IMR-90 (cell line): ENCODE results near the gene PCDHGA7. TPM values are rescaled to one million over a fixed set of nuclear protein-coding genes. Genes with fewer than 3 reads are reported as not detected.

Source experiments
- ATAC-seq: fragments of 200-7000 bp; cut with Tn5 transposase; 2 replicates; pipeline ENCODE4 v1.9.1; 2020; ENCODE audit warnings: low read depth, mild to moderate bottlenecking, moderate library complexity
- BruUV-seq: library from RNA; stranded (reverse); fragments of 400-500 nt; replicated peaks from 2 replicates; lab custom pipeline; 2021; lab: Mats Ljungman, UMichigan
- CTCF ChIA-PET: fragments of 300-600 bp; formaldehyde crosslinking; extraction: SDS; loops from one replicate; lab custom pipeline; 2021; ENCODE audit warnings: antibody characterized with exemption; lab: Yijun Ruan, JAX
- POLR2A ChIA-PET: fragments of 300-600 bp; sonication (Branson Sonifier 250); formaldehyde crosslinking; loops from one replicate; lab custom pipeline; 2022; ENCODE audit warnings: antibody characterized with exemption; ENCODE audit not compliant: unreplicated experiment; lab: Charles Lee
- DNase-seq: peaks from one replicate; pipeline ENCODE4 v3.0.0; 2013
- H2AFZ ChIP-seq: replicated peaks from 2 replicates; pipeline ENCODE3; 2013; ENCODE audit warnings: low read length, mild to moderate bottlenecking; ENCODE audit not compliant: poor library complexity
- H2AK5ac ChIP-seq: 2 replicates; pipeline ENCODE4 v1.6.1; 2013; ENCODE audit warnings: low read depth, low read length, inconsistent platforms
- H2AK9ac ChIP-seq: replicated peaks from 2 replicates; pipeline ENCODE3; 2013; ENCODE audit warnings: mild to moderate bottlenecking, low read depth, low read length, moderate library complexity; ENCODE audit not compliant: poor library complexity
- H2BK120ac ChIP-seq: 2 replicates; pipeline ENCODE4 v1.6.1; 2013; ENCODE audit warnings: low read depth, low read length, inconsistent platforms
- H2BK15ac ChIP-seq: 3 replicates; pipeline ENCODE4 v1.6.1; 2013; ENCODE audit warnings: low read depth, low read length, inconsistent platforms
- H2BK20ac ChIP-seq: 2 replicates; pipeline ENCODE4 v1.6.1; 2013; ENCODE audit warnings: low read depth, mild to moderate bottlenecking, inconsistent platforms, low read length, moderate library complexity
- H2BK5ac ChIP-seq: 2 replicates; pipeline ENCODE4 v1.6.1; 2013; ENCODE audit warnings: mild to moderate bottlenecking, low read depth, low read length, inconsistent platforms; ENCODE audit not compliant: poor library complexity, severe bottlenecking
- H3K14ac ChIP-seq: replicated peaks from 2 replicates; pipeline ENCODE4 v1.6.1; 2013; ENCODE audit warnings: low read depth, low read length, inconsistent platforms
- H3K18ac ChIP-seq: 2 replicates; pipeline ENCODE4 v1.6.1; 2013; ENCODE audit warnings: low read depth, low read length, control low read depth
- H3K23ac ChIP-seq: 2 replicates; pipeline ENCODE4 v1.6.1; 2013; ENCODE audit warnings: low read depth, low read length, inconsistent platforms
- H3K27ac ChIP-seq: 2 replicates; pipeline ENCODE4 v1.5.1; 2013; ENCODE audit warnings: mild to moderate bottlenecking, control low read depth, low read length; ENCODE audit not compliant: insufficient read depth
- H3K27me3 ChIP-seq: 2 replicates; pipeline ENCODE4 v1.6.1; 2013; ENCODE audit warnings: low read length; ENCODE audit not compliant: control insufficient read depth, insufficient read depth
- H3K36me3 ChIP-seq: 2 replicates; pipeline ENCODE4 v1.6.1; 2013; ENCODE audit warnings: low read length, mixed read lengths; ENCODE audit not compliant: control insufficient read depth, insufficient read depth
- H3K4ac ChIP-seq: 2 replicates; pipeline ENCODE4 v1.6.1; 2013; ENCODE audit warnings: low read depth, low read length, inconsistent platforms
- H3K4me1 ChIP-seq: 2 replicates; pipeline ENCODE4 v1.6.1; 2013; ENCODE audit warnings: low read length, mixed read lengths; ENCODE audit not compliant: control insufficient read depth, insufficient read depth
- H3K4me2 ChIP-seq: 2 replicates; pipeline ENCODE4 v1.6.1; 2013; ENCODE audit warnings: low read depth, mild to moderate bottlenecking, control low read depth, low read length, moderate library complexity
- H3K4me3 ChIP-seq: 2 replicates; pipeline ENCODE4 v1.5.1; 2013; ENCODE audit warnings: low read depth, mild to moderate bottlenecking, control low read depth, low read length, moderate library complexity; ENCODE audit not compliant: insufficient read depth
- H3K56ac ChIP-seq: 2 replicates; pipeline ENCODE4 v1.6.1; 2013; ENCODE audit warnings: low read length, inconsistent platforms; ENCODE audit not compliant: insufficient read depth; ENCODE audit errors: extremely low read depth
- H3K79me1 ChIP-seq, 2 experiments: 2 replicates each; pipeline ENCODE4 v1.6.1; 2013; ENCODE audit warnings: low read length in 2 of 2, inconsistent platforms in 1 of 2, low read depth in 1 of 2
- H3K9ac ChIP-seq: 2 replicates; pipeline ENCODE4 v1.6.1; 2013; ENCODE audit warnings: low read depth, low read length, control low read depth
- H3K9me1 ChIP-seq: 2 replicates; pipeline ENCODE4 v1.6.1; 2013; ENCODE audit warnings: low read length, inconsistent platforms; ENCODE audit not compliant: insufficient read depth
- H3K9me3 ChIP-seq: 2 replicates; pipeline ENCODE4 v1.6.1; 2013; ENCODE audit warnings: low read length; ENCODE audit not compliant: control insufficient read depth, insufficient read depth
- H4K20me1 ChIP-seq: 2 replicates; pipeline ENCODE4 v1.6.1; 2013; ENCODE audit warnings: low read length, inconsistent platforms; ENCODE audit not compliant: insufficient read depth
- H4K5ac ChIP-seq: 2 replicates; pipeline ENCODE4 v1.6.1; 2013; ENCODE audit warnings: mild to moderate bottlenecking, low read depth, low read length, control low read depth
- H4K8ac ChIP-seq, 2 experiments: 2 replicates each; pipeline ENCODE4 v1.6.1; 2013; ENCODE audit warnings: low read depth in 2 of 2, low read length in 2 of 2, control low read depth in 1 of 2, inconsistent platforms in 1 of 2
- H4K91ac ChIP-seq: 2 replicates; pipeline ENCODE4 v1.6.1; 2013; ENCODE audit warnings: low read depth, low read length, inconsistent platforms; ENCODE audit not compliant: insufficient read depth
- NFE2L2 ChIP-seq: fragments of 150-350 bp; IDR thresholded peaks from 2 replicates; pipeline ENCODE4 v1.6.1; 2016; ENCODE audit warnings: low read depth, mild to moderate bottlenecking, low read length
- RAD21 ChIP-seq: IDR thresholded peaks from 2 replicates; pipeline ENCODE4 v1.6.1; 2012; ENCODE audit warnings: low read length, improper control_type of control experiment
- WGBS, 2 experiments: methylation state at CpG; one replicate each; pipeline versions ENCODE4 v1.1.5 to v1.1.7; 2013; ENCODE audit warnings: missing lambda C conversion rate in 2 of 2; ENCODE audit not compliant: insufficient read length in 1 of 2; ENCODE audit errors: extremely low coverage in 2 of 2; 5-methylcytosine and 5-hydroxymethylcytosine counted together
- dilution Hi-C: fragments of 300-500 bp; cut with HindIII; formaldehyde crosslinking; loops from one replicate; pipeline ENCODE4 v1.14.3; 2018; ENCODE audit warnings: low sequenced_read_pairs; ENCODE audit not compliant: unreplicated experiment
- in situ Hi-C: fragments of 300-500 bp; cut with MboI; formaldehyde crosslinking; loops from 3 replicates; pipeline ENCODE4 v1.14.3; 2019; ENCODE audit warnings: low sequenced_read_pairs, inconsistent platforms, mixed read lengths
- intact Hi-C: fragments of 100-400 bp; cut with micrococcal nuclease; formaldehyde crosslinking; loops from 2 replicates; pipeline ENCODE4 v1.10.0; 2022
- polyA plus RNA-seq, 3 experiments: library from polyadenylated mRNA; depleted of rRNA; stranded (reverse); fragments of >200 nt; gene quantifications; 2 replicates each; pipeline ENCODE4 v1.2.3, GENCODE V29; 2012; ENCODE audit warnings: low replicate concordance in 1 of 3
- total RNA-seq: library from RNA; depleted of rRNA; stranded (reverse); fragments of >200 nt; gene quantifications from 2 replicates; pipeline ENCODE4 v1.2.3, GENCODE V29; 2012
- TF ChIP-seq, protein P1 (sequence below): conservative IDR thresholded peaks from 2 replicates; pipeline ENCODE4 v1.5.1; 2012; ENCODE audit warnings: mild to moderate bottlenecking, low read depth, low read length, improper control_type of control experiment

PCDHGA7 gene
- total and polyA plus RNA-seq, 2 of the 4 experiments (the other 2 are of a cell fraction): 3.2 to 3.4 TPM

DNA sequence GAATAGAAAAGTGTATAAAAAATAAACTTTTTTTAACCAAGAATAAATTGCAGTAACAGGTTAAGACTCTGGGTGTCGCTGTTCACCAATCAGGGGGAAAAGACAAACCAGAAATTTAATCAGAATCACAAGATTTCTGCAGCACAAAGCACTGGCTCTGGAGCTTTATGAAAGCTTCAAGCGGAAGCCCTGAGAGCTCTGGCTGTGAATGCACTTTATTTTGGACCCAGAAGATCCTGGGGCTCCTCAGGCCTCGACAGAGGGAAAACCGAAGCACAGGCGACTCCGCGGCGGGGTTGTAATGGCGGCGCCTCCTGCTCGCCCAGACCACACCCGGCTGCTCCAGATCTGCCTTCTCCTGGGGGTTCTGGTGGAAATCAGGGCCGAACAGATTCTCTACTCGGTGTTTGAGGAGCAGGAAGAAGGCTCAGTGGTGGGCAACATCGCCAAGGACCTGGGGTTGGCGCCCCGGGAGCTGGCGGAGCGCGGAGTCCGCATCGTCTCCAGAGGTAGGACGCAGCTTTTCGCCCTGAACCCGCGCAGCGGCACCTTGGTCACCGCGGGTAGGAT, 27.6 kb upstream of the PCDHGA7 start, which contains the start of gene PCDHGA4:
Gene PCDHGA4 (plus strand): TSS at position 122 of the 570 bp plus-strand sequence. CDS start 87 bp downstream, at position 209.
- ChIA-PET POLR2A (no interaction called here), CTCF (no interaction called here)
- Histone ChIP-seq H4K5ac (peak within 1 kb of the TSS; percentile 87; the same call in 1 of the 2 replicates), H3K14ac (no peak within 1 kb of the TSS), H4K8ac (no peak within 1 kb of the TSS), H3K4ac (no peak within 1 kb of the TSS), H3K27ac (no peak within 1 kb of the TSS), H4K91ac (no peak within 1 kb of the TSS), H3K18ac (peak within 1 kb of the TSS; percentile 13; the same call in 1 of the 2 replicates), H3K9me3 (peaks cover 55% of the 10 kb centered on the region), H3K9ac (0 out of 2 replicates have a peak within 1 kb of the TSS, but pooled peaks have one; percentile 19), H2AK9ac (no peak within 1 kb of the TSS), H2BK5ac (no peak within 1 kb of the TSS), H3K4me1 (no peaks in the 10 kb centered on the region), H3K79me1 (no peaks in the 10 kb centered on the region), H3K4me2 (peak within 1 kb of the TSS; percentile 85), H2AK5ac (no peak within 1 kb of the TSS), H2BK20ac (no peak within 1 kb of the TSS), H2BK120ac (no peak within 1 kb of the TSS), H3K9me1 (no peaks in the 10 kb centered on the region), H3K56ac (no peak within 1 kb of the TSS), H2BK15ac (no peak within 1 kb of the TSS), H3K23ac (no peak within 1 kb of the TSS), H2AFZ (peak within 1 kb of the TSS; percentile 82), H3K36me3 (peaks cover 5% of the 10 kb centered on the region; the same call in 1 of the 2 replicates), H3K4me3 (peak within 1 kb of the TSS; percentile 76), H4K20me1 (no peaks in the 10 kb centered on the region), H3K27me3 (no peaks in the 10 kb centered on the region)
- BruUV-seq: no TSS peak
- 17% methylated on average over 10 of the region's 29 CpGs; no CpG with 5 or more reads in 1 of the 2 experiments for WGBS, 2 experiments
- in situ Hi-C loops (no loop called here), intact Hi-C loops (no loop called here), dilution Hi-C loops (no loop called here)
- TF ChIP-seq, protein P1, sequence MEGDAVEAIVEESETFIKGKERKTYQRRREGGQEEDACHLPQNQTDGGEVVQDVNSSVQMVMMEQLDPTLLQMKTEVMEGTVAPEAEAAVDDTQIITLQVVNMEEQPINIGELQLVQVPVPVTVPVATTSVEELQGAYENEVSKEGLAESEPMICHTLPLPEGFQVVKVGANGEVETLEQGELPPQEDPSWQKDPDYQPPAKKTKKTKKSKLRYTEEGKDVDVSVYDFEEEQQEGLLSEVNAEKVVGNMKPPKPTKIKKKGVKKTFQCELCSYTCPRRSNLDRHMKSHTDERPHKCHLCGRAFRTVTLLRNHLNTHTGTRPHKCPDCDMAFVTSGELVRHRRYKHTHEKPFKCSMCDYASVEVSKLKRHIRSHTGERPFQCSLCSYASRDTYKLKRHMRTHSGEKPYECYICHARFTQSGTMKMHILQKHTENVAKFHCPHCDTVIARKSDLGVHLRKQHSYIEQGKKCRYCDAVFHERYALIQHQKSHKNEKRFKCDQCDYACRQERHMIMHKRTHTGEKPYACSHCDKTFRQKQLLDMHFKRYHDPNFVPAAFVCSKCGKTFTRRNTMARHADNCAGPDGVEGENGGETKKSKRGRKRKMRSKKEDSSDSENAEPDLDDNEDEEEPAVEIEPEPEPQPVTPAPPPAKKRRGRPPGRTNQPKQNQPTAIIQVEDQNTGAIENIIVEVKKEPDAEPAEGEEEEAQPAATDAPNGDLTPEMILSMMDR: peak; percentile 63
- TF ChIP-seq RAD21 (peak; percentile 36), NFE2L2 (no peak)
- DNase-seq (peak; percentile 28), ATAC-seq (no peak; the same call in 1 of the 2 replicates)
